GM23338 (cell line): ENCODE measurements around the gene UBE3C.

Source experiments
- CREB1 ChIP-seq: fragments of 250-450 bp; sonication (Bioruptor Pico); IDR thresholded peaks from 2 replicates; pipeline ENCODE4 v1.5.0; 2020; ENCODE audit warnings: low read depth, mild to moderate bottlenecking, moderate library complexity
- EZH2 ChIP-seq: fragments of 200-600 bp; sonication (generic); IDR thresholded peaks from one replicate; pipeline ENCODE4 v1.8.0; 2017; ENCODE audit warnings: antibody characterized with exemption, mild to moderate bottlenecking, low read depth; ENCODE audit not compliant: unreplicated experiment
- EZH2phosphoT487 ChIP-seq: fragments of 200-600 bp; sonication (generic); IDR thresholded peaks from one replicate; pipeline ENCODE4 v1.8.1; 2018; ENCODE audit warnings: antibody characterized with exemption; ENCODE audit not compliant: unreplicated experiment
- NANOG ChIP-seq: IDR thresholded peaks from 2 replicates; pipeline ENCODE4 v1.6.1; 2016; ENCODE audit warnings: antibody characterized with exemption, borderline replicate concordance
- POLR2AphosphoS5 ChIP-seq: IDR thresholded peaks from 2 replicates; pipeline ENCODE4 v1.6.1; 2016; ENCODE audit warnings: antibody characterized with exemption, low read depth
- STAT1 ChIP-seq: IDR thresholded peaks from one replicate; pipeline ENCODE4 v1.6.1; 2016; ENCODE audit warnings: antibody characterized with exemption; ENCODE audit not compliant: unreplicated experiment
- ZNF331 ChIP-seq: fragments of 250-450 bp; sonication (Bioruptor Pico); IDR thresholded peaks from 2 replicates; pipeline ENCODE4 v1.5.0; 2020; ENCODE audit warnings: low read depth, mild to moderate bottlenecking, moderate library complexity
- TF ChIP-seq, protein P1 (sequence below), 2 experiments: fragments of 200-600 bp in 1 of 2; sonication (generic) in 1 of 2; conservative IDR thresholded peaks; 2 replicates each; pipeline versions ENCODE4 v1.5.1 to v1.6.1; 2016 to 2017; ENCODE audit warnings: antibody characterized with exemption in 2 of 2, low read depth in 2 of 2, mild to moderate bottlenecking in 2 of 2, moderate library complexity in 1 of 2
- TF ChIP-seq, protein P2 (sequence below): IDR thresholded peaks from one replicate; pipeline ENCODE4 v1.6.1; 2018; ENCODE audit warnings: antibody characterized with exemption; ENCODE audit not compliant: unreplicated experiment
- TF ChIP-seq, protein P3 (sequence below): IDR thresholded peaks from 2 replicates; pipeline ENCODE4 v1.6.1; 2016; ENCODE audit warnings: antibody characterized with exemption

DNA sequence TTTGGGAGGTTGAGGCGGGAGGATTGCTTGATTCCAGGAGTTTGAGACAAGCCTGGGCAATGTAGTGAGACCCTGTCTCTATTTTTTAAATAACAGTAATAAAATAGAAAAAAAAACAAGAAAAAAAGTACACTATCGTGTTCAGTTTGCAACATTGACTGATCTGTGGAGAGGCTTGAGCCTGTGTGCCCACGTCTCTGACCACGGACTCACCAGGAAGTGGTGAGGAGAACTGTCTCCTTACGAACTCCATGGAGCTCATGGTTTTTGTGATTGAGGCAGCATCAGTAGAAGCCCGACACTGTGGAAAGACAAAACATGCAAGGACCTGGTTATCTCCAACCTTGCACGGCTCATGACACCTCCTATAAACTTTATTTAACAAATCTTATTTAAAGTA is 174.2 kb downstream of the UBE3C start:
- no peak for TF ChIP-seq EZH2
- TF ChIP-seq, protein P1, sequence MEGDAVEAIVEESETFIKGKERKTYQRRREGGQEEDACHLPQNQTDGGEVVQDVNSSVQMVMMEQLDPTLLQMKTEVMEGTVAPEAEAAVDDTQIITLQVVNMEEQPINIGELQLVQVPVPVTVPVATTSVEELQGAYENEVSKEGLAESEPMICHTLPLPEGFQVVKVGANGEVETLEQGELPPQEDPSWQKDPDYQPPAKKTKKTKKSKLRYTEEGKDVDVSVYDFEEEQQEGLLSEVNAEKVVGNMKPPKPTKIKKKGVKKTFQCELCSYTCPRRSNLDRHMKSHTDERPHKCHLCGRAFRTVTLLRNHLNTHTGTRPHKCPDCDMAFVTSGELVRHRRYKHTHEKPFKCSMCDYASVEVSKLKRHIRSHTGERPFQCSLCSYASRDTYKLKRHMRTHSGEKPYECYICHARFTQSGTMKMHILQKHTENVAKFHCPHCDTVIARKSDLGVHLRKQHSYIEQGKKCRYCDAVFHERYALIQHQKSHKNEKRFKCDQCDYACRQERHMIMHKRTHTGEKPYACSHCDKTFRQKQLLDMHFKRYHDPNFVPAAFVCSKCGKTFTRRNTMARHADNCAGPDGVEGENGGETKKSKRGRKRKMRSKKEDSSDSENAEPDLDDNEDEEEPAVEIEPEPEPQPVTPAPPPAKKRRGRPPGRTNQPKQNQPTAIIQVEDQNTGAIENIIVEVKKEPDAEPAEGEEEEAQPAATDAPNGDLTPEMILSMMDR (conservative IDR thresholded peaks at IDR 0.05; ENCODE audit: low read depth in 2 of 2) = no peak
- no peak for TF ChIP-seq POLR2AphosphoS5
- no peak for TF ChIP-seq CREB1
- no peak for TF ChIP-seq EZH2phosphoT487
- TF ChIP-seq, protein P2, sequence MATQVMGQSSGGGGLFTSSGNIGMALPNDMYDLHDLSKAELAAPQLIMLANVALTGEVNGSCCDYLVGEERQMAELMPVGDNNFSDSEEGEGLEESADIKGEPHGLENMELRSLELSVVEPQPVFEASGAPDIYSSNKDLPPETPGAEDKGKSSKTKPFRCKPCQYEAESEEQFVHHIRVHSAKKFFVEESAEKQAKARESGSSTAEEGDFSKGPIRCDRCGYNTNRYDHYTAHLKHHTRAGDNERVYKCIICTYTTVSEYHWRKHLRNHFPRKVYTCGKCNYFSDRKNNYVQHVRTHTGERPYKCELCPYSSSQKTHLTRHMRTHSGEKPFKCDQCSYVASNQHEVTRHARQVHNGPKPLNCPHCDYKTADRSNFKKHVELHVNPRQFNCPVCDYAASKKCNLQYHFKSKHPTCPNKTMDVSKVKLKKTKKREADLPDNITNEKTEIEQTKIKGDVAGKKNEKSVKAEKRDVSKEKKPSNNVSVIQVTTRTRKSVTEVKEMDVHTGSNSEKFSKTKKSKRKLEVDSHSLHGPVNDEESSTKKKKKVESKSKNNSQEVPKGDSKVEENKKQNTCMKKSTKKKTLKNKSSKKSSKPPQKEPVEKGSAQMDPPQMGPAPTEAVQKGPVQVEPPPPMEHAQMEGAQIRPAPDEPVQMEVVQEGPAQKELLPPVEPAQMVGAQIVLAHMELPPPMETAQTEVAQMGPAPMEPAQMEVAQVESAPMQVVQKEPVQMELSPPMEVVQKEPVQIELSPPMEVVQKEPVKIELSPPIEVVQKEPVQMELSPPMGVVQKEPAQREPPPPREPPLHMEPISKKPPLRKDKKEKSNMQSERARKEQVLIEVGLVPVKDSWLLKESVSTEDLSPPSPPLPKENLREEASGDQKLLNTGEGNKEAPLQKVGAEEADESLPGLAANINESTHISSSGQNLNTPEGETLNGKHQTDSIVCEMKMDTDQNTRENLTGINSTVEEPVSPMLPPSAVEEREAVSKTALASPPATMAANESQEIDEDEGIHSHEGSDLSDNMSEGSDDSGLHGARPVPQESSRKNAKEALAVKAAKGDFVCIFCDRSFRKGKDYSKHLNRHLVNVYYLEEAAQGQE = no peak
- TF ChIP-seq, protein P3, sequence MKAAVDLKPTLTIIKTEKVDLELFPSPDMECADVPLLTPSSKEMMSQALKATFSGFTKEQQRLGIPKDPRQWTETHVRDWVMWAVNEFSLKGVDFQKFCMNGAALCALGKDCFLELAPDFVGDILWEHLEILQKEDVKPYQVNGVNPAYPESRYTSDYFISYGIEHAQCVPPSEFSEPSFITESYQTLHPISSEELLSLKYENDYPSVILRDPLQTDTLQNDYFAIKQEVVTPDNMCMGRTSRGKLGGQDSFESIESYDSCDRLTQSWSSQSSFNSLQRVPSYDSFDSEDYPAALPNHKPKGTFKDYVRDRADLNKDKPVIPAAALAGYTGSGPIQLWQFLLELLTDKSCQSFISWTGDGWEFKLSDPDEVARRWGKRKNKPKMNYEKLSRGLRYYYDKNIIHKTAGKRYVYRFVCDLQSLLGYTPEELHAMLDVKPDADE = no peak
- TF ChIP-seq ZNF331 (CRISPR knock-in tag) = no peak
- no peak for TF ChIP-seq STAT1
- no peak for TF ChIP-seq NANOG
